HepG2 (cell line): ENCODE results near the gene NUP62. TPM values are rescaled to one million over a fixed set of nuclear protein-coding genes. Genes with fewer than 3 reads are reported as not detected.

ENCODE experiments used
- AGO1 ChIP-seq: fragments of 200-400 bp; formaldehyde crosslinking; IDR thresholded peaks from 2 replicates; pipeline ENCODE4 v1.6.1; 2017; ENCODE audit warnings: mild to moderate bottlenecking, low read depth, low read length, moderate library complexity; ENCODE audit not compliant: poor library complexity, severe bottlenecking
- EP300 ChIP-seq, 3 experiments: sonication (generic) in 1 of 3; formaldehyde crosslinking in 1 of 3; IDR thresholded peaks; 2 replicates each; pipeline versions ENCODE4 v1.5.1 to v1.6.1; 2011 to 2020; ENCODE audit warnings: low read depth in 2 of 3, low read length in 2 of 3, borderline replicate concordance in 1 of 3, improper control_type of control experiment in 1 of 3, mild to moderate bottlenecking in 1 of 3, missing genetic modification reagents in 1 of 3, moderate library complexity in 1 of 3
- FOXK1 ChIP-seq: sonication (generic); formaldehyde crosslinking; IDR thresholded peaks from 2 replicates; pipeline ENCODE4 v1.4.0; 2020; ENCODE audit warnings: low read depth, missing genetic modification reagents, borderline replicate concordance
- HNRNPL ChIP-seq: fragments of 200-400 bp; formaldehyde crosslinking; IDR thresholded peaks from 2 replicates; pipeline ENCODE4 v1.6.1; 2017; ENCODE audit warnings: mild to moderate bottlenecking, low read depth, low read length
- MAX ChIP-seq: IDR thresholded peaks from 2 replicates; pipeline ENCODE4 v1.6.1; 2012; ENCODE audit warnings: inconsistent platforms
- MEIS2 ChIP-seq: sonication (generic); formaldehyde crosslinking; IDR thresholded peaks from 2 replicates; pipeline ENCODE4 v1.9.0; 2021; ENCODE audit warnings: mild to moderate bottlenecking, missing genetic modification reagents
- NR2C2 ChIP-seq: sonication (generic); formaldehyde crosslinking; IDR thresholded peaks from 2 replicates; pipeline ENCODE4 v1.4.0; 2020; ENCODE audit warnings: missing genetic modification reagents, mild to moderate bottlenecking, moderate library complexity, borderline replicate concordance
- PAWR ChIP-seq: sonication (generic); formaldehyde crosslinking; IDR thresholded peaks from 2 replicates; pipeline ENCODE4 v1.4.0; 2020; ENCODE audit warnings: missing genetic modification reagents, mild to moderate bottlenecking, borderline replicate concordance
- RELA ChIP-seq: sonication (generic); formaldehyde crosslinking; IDR thresholded peaks from 2 replicates; pipeline ENCODE4 v1.4.0; 2020; ENCODE audit warnings: missing genetic modification reagents
- THAP9 ChIP-seq: sonication (generic); formaldehyde crosslinking; IDR thresholded peaks from 2 replicates; pipeline ENCODE4; 2020; ENCODE audit warnings: missing genetic modification reagents, mild to moderate bottlenecking, borderline replicate concordance
- ZNF142 ChIP-seq: sonication (generic); formaldehyde crosslinking; IDR thresholded peaks from 2 replicates; pipeline ENCODE4 v1.4.0; 2020; ENCODE audit warnings: missing genetic modification reagents
- ZNF207 ChIP-seq: fragments of 450-650 bp; IDR thresholded peaks from 2 replicates; pipeline ENCODE4 v1.6.1; 2016; ENCODE audit warnings: antibody characterized with exemption, borderline replicate concordance
- ZNF383 ChIP-seq: sonication (generic); formaldehyde crosslinking; IDR thresholded peaks from 2 replicates; pipeline ENCODE4 v1.4.0; 2020; ENCODE audit warnings: missing genetic modification reagents, mild to moderate bottlenecking, borderline replicate concordance
- ZNF749 ChIP-seq: sonication (generic); formaldehyde crosslinking; IDR thresholded peaks from 2 replicates; pipeline ENCODE4 v1.8.0; 2022; ENCODE audit warnings: mild to moderate bottlenecking, missing genetic modification reagents, moderate library complexity, borderline replicate concordance
- ZNF772 ChIP-seq: sonication (generic); formaldehyde crosslinking; IDR thresholded peaks from 2 replicates; pipeline ENCODE4 v1.5.0; 2020; ENCODE audit warnings: mild to moderate bottlenecking, missing genetic modification reagents
- ZSCAN31 ChIP-seq: sonication (generic); formaldehyde crosslinking; IDR thresholded peaks from 2 replicates; pipeline ENCODE4 v1.5.0; 2020; ENCODE audit warnings: low read depth, mild to moderate bottlenecking, missing genetic modification reagents
- ZSCAN5A ChIP-seq: sonication (generic); formaldehyde crosslinking; IDR thresholded peaks from 2 replicates; pipeline ENCODE4 v1.8.0; 2022; ENCODE audit warnings: mild to moderate bottlenecking, missing genetic modification reagents, borderline replicate concordance
- polyA plus RNA-seq, 8 experiments: library from polyadenylated mRNA; depleted of rRNA in 3 of 8; stranded (reverse) in 7 of 8; unstranded in 1 of 8; fragments of >200 nt; fragmentation: Illumina TruSeq in 4 of 8; extraction: Trizol in 4 of 8; gene quantifications; 2 replicates each; pipeline versions ENCODE4 v1.2.1 to v1.2.3, GENCODE V29; 2011 to 2016; ENCODE audit warnings: low read depth in 4 of 8, missing spikeins in 1 of 8, mixed read lengths in 1 of 8; ENCODE audit not compliant: insufficient read depth in 1 of 8
- total RNA-seq, 5 experiments: library from RNA; depleted of rRNA; stranded (reverse); fragments of >200 nt; fragmentation: Illumina TruSeq; extraction: Trizol; gene quantifications; 2 replicates each; pipeline ENCODE4 v1.2.3, GENCODE V29; 2016; ENCODE audit warnings: low read depth in 1 of 5

The NUP62 gene
- total and polyA plus RNA-seq, 2 of the 13 experiments (the other 11 are each of a cell fraction or from before 2014, with no cell fraction given) = 16.5 to 41.5 TPM

- TF ChIP-seq AGO1 (peak; percentile 37), ZNF207 (no peak), ZNF142 (CRISPR knock-in tag) (0 out of 2 replicates have a peak, but pooled peaks have one; percentile 34), FOXK1 (CRISPR knock-in tag) (peak; percentile 67), RELA (no peak), ZNF772 (CRISPR knock-in tag) (peak; percentile 81; the same call in 1 of the 2 replicates), ZSCAN31 (CRISPR knock-in tag) (no peak), ZSCAN5A (peak; percentile 43; the same call in 1 of the 2 replicates), MEIS2 (CRISPR knock-in tag) (peak; percentile 23; the same call in 1 of the 2 replicates), EP300 (IDR thresholded peaks at IDR 0.05; ENCODE audit: low read depth in 2 of 2, low read length in 2 of 2) (no peak), EP300 (CRISPR knock-in tag; IDR thresholded peaks at IDR 0.05; ENCODE audit: borderline replicate concordance) (no peak; the same call in 1 of the 2 replicates), PAWR (CRISPR knock-in tag) (no peak), THAP9 (CRISPR knock-in tag) (peak; percentile 100), HNRNPL (no peak), ZNF383 (CRISPR knock-in tag) (no peak), ZNF749 (CRISPR knock-in tag) (no peak; the same call in 1 of the 2 replicates), NR2C2 (CRISPR knock-in tag) (peak; percentile 82; the same call in 1 of the 2 replicates), MAX (peak; percentile 56; the same call in 1 of the 2 replicates)
Observed at GRCh38 chr19:49876422-49877019, 52.8 kb downstream of the NUP62 start (continued).
